ENCODE results near the gene KCTD10. TPM values are rescaled to one million over a fixed set of nuclear protein-coding genes. Genes with fewer than 3 reads are reported as not detected.
A peak's percentile ranks its signal among the peaks of the same experiment; 100 is the strongest.

KCTD10 gene
- total and polyA plus RNA-seq, 4 donors, result 28.9 to 41.7 (median 36.2) TPM

GRCh38 chr12:109464642-109465351 lies 12.3 kb downstream of the KCTD10 start:
- Histone ChIP-seq H3K9me3 (ENCODE audit: control insufficient read depth, insufficient read depth, low read length) (no peaks in the 10 kb centered on the region), H3K36me3 (ENCODE audit: control insufficient read depth, insufficient read depth, low read length) (peaks cover 43% of the 10 kb centered on the region), H3K4me1 (ENCODE audit: control insufficient read depth, insufficient read depth, low read length) (peaks cover 46% of the 10 kb centered on the region), H3K27ac (ENCODE audit: low read depth, low read length) (no peak overlapping the region), H3K4me3 (ENCODE audit: low read depth, low read length) (no peak overlapping the region), H3K27me3 (ENCODE audit: control insufficient read depth, insufficient read depth, low read length) (no peaks in the 10 kb centered on the region)
- 96% methylated on average over 9 of the region's 14 CpGs for WGBS (ENCODE audit: insufficient coverage)
- DNase-seq (ENCODE audit: low read depth in 4 of 6, low spot score in 6 of 6), result peak in 2 of 6 donors; percentile 21 to 50

- peaks cover 46% of the 10 kb centered on the region for H3K4me1 ChIP-seq (ENCODE audit: control insufficient read depth, insufficient read depth, low read length)
- peak overlapping the region; percentile 91 for H3K27ac ChIP-seq (ENCODE audit: low read depth, low read length)
- H3K27me3 ChIP-seq (ENCODE audit: control insufficient read depth, insufficient read depth, low read length), result no peaks in the 10 kb centered on the region
- H3K36me3 ChIP-seq (ENCODE audit: control insufficient read depth, insufficient read depth, low read length), result peaks cover 35% of the 10 kb centered on the region
- DNase-seq (ENCODE audit: low read depth in 4 of 6, low spot score in 6 of 6), result no peak
- no CpG with 5 or more reads among the region's 5 CpGs for WGBS (ENCODE audit: insufficient coverage)
- H3K9me3 ChIP-seq (ENCODE audit: control insufficient read depth, insufficient read depth, low read length), result no peaks in the 10 kb centered on the region
- H3K4me3 ChIP-seq (ENCODE audit: low read depth, low read length), result no peak overlapping the region
Measured at GRCh38 chr12:109463756-109464155, 13.3 kb downstream of the KCTD10 start.

GRCh38 chr12:109462868-109463692 lies 14.0 kb downstream of the KCTD10 start:
- Histone ChIP-seq H3K4me3 (ENCODE audit: low read depth, low read length) (no peak overlapping the region), H3K4me1 (ENCODE audit: control insufficient read depth, insufficient read depth, low read length) (peaks cover 50% of the 10 kb centered on the region), H3K36me3 (ENCODE audit: control insufficient read depth, insufficient read depth, low read length) (peaks cover 29% of the 10 kb centered on the region), H3K27me3 (ENCODE audit: control insufficient read depth, insufficient read depth, low read length) (no peaks in the 10 kb centered on the region), H3K9me3 (ENCODE audit: control insufficient read depth, insufficient read depth, low read length) (no peaks in the 10 kb centered on the region), H3K27ac (ENCODE audit: low read depth, low read length) (peak overlapping the region; percentile 91)
- WGBS (ENCODE audit: insufficient coverage), result 8% methylated on average over 14 of the region's 14 CpGs
- DNase-seq (ENCODE audit: low read depth in 4 of 6, low spot score in 6 of 6), result peak in 2 of 6 donors; percentile 80 to 81

- Histone ChIP-seq H3K4me1 (ENCODE audit: control insufficient read depth, insufficient read depth, low read length) (peaks cover 48% of the 10 kb centered on the region), H3K36me3 (ENCODE audit: control insufficient read depth, insufficient read depth, low read length) (peaks cover 20% of the 10 kb centered on the region), H3K4me3 (ENCODE audit: low read depth, low read length) (no peak overlapping the region), H3K27ac (ENCODE audit: low read depth, low read length) (peak overlapping the region; percentile 91), H3K27me3 (ENCODE audit: control insufficient read depth, insufficient read depth, low read length) (no peaks in the 10 kb centered on the region), H3K9me3 (ENCODE audit: control insufficient read depth, insufficient read depth, low read length) (no peaks in the 10 kb centered on the region)
- WGBS (ENCODE audit: insufficient coverage), result 66% methylated on average over 9 of the region's 13 CpGs
- DNase-seq (ENCODE audit: low read depth in 4 of 6, low spot score in 6 of 6), result peak in 1 of 6 donors; percentile 55
Measured at GRCh38 chr12:109461846-109462756, 15.0 kb downstream of the KCTD10 start.

- H3K27ac ChIP-seq (ENCODE audit: low read depth, low read length), result peak overlapping the region; percentile 91
- 82% methylated on average over 7 of the region's 8 CpGs for WGBS (ENCODE audit: insufficient coverage)
- peaks cover 44% of the 10 kb centered on the region for H3K4me1 ChIP-seq (ENCODE audit: control insufficient read depth, insufficient read depth, low read length)
Measured at GRCh38 chr12:109461049-109461845, 15.9 kb downstream of the KCTD10 start.

GRCh38 chr12:109460538-109460937 lies 16.6 kb downstream of the KCTD10 start:
- peaks cover 25% of the 10 kb centered on the region for H3K36me3 ChIP-seq (ENCODE audit: control insufficient read depth, insufficient read depth, low read length)
- peak overlapping the region; percentile 91 for H3K27ac ChIP-seq (ENCODE audit: low read depth, low read length)
- no peak overlapping the region for H3K4me3 ChIP-seq (ENCODE audit: low read depth, low read length)
- DNase-seq (ENCODE audit: low read depth in 4 of 6, low spot score in 6 of 6), result no peak
- WGBS (ENCODE audit: insufficient coverage), result 95% methylated on average over 13 of the region's 13 CpGs
- peaks cover 44% of the 10 kb centered on the region for H3K4me1 ChIP-seq (ENCODE audit: control insufficient read depth, insufficient read depth, low read length)
- no peaks in the 10 kb centered on the region for H3K9me3 ChIP-seq (ENCODE audit: control insufficient read depth, insufficient read depth, low read length)
- H3K27me3 ChIP-seq (ENCODE audit: control insufficient read depth, insufficient read depth, low read length), result no peaks in the 10 kb centered on the region

More at GRCh38 chr12:109461049-109461845, 15.9 kb downstream of the KCTD10 start:
- H3K4me3 ChIP-seq (ENCODE audit: low read depth, low read length), result no peak overlapping the region
- no peak for DNase-seq (ENCODE audit: low read depth in 4 of 6, low spot score in 6 of 6)
- H3K9me3 ChIP-seq (ENCODE audit: control insufficient read depth, insufficient read depth, low read length), result no peaks in the 10 kb centered on the region
- H3K36me3 ChIP-seq (ENCODE audit: control insufficient read depth, insufficient read depth, low read length), result peaks cover 19% of the 10 kb centered on the region
- H3K27me3 ChIP-seq (ENCODE audit: control insufficient read depth, insufficient read depth, low read length), result no peaks in the 10 kb centered on the region

GRCh38 chr12:109459247-109459646 lies 17.9 kb downstream of the KCTD10 start:
- Histone ChIP-seq H3K4me1 (ENCODE audit: control insufficient read depth, insufficient read depth, low read length) (peaks cover 44% of the 10 kb centered on the region), H3K27ac (ENCODE audit: low read depth, low read length) (peak overlapping the region; percentile 91), H3K27me3 (ENCODE audit: control insufficient read depth, insufficient read depth, low read length) (no peaks in the 10 kb centered on the region), H3K36me3 (ENCODE audit: control insufficient read depth, insufficient read depth, low read length) (peaks cover 38% of the 10 kb centered on the region), H3K9me3 (ENCODE audit: control insufficient read depth, insufficient read depth, low read length) (no peaks in the 10 kb centered on the region), H3K4me3 (ENCODE audit: low read depth, low read length) (no peak overlapping the region)
- 88% methylated on average over 3 of the region's 6 CpGs for WGBS (ENCODE audit: insufficient coverage)
- DNase-seq (ENCODE audit: low read depth in 4 of 6, low spot score in 6 of 6), result peak in 1 of 6 donors; percentile 39

- no peaks in the 10 kb centered on the region for H3K27me3 ChIP-seq (ENCODE audit: control insufficient read depth, insufficient read depth, low read length)
- H3K36me3 ChIP-seq (ENCODE audit: control insufficient read depth, insufficient read depth, low read length), result peaks cover 41% of the 10 kb centered on the region
- H3K27ac ChIP-seq (ENCODE audit: low read depth, low read length), result peak overlapping the region; percentile 91
- DNase-seq (ENCODE audit: low read depth in 4 of 6, low spot score in 6 of 6), result peak in 1 of 6 donors; percentile 37
- peaks cover 39% of the 10 kb centered on the region for H3K4me1 ChIP-seq (ENCODE audit: control insufficient read depth, insufficient read depth, low read length)
- H3K9me3 ChIP-seq (ENCODE audit: control insufficient read depth, insufficient read depth, low read length), result no peaks in the 10 kb centered on the region
- WGBS (ENCODE audit: insufficient coverage), result 44% methylated on average over 5 of the region's 6 CpGs
- H3K4me3 ChIP-seq (ENCODE audit: low read depth, low read length), result no peak overlapping the region
Measured at GRCh38 chr12:109458771-109459208, 18.3 kb downstream of the KCTD10 start.

Measured in spinal cord (tissue), 10 donors.